SK-N-SH (cell line): Measurements from ENCODE around the gene PIGX. TPM values are rescaled to one million over a fixed set of nuclear protein-coding genes. Genes with fewer than 3 reads are reported as not detected.
A peak's percentile ranks its signal among the peaks of the same experiment; 100 is the strongest.

Experiments
- CTCF ChIA-PET: fragments of 300-600, 350-600 bp; formaldehyde crosslinking; extraction: SDS; loops from one replicate; lab custom pipeline; 2021; lab: Yijun Ruan, JAX
- POLR2A ChIA-PET: fragments of 350-600 bp; sonication (Branson Sonifier 250); formaldehyde crosslinking; extraction: SDS; loops from one replicate; lab custom pipeline; 2020; ENCODE audit warnings: antibody characterized with exemption, inconsistent platforms; lab: Yijun Ruan, JAX
- DNase-seq: peaks from one replicate; pipeline ENCODE4 v3.0.0; 2012
- H2AFZ ChIP-seq: fragments of 200-600 bp; sonication (generic); 2 replicates; pipeline ENCODE4 v1.8.1; 2016; ENCODE audit warnings: antibody characterized with exemption, mild to moderate bottlenecking, low read depth
- H3F3A ChIP-seq: fragments of 200-600 bp; sonication (generic); replicated peaks from 2 replicates; pipeline ENCODE3; 2016; ENCODE audit warnings: antibody characterized with exemption, mild to moderate bottlenecking; ENCODE audit not compliant: insufficient read depth
- H3K27ac ChIP-seq, 2 experiments: fragments of 200-500 bp in 1 of 2; fragments of 200-600 bp in 1 of 2; sonication (Bioruptor generic) in 1 of 2; sonication (generic), shearing (Covaris generic) in 1 of 2; 2 replicates each; pipeline versions ENCODE4 v1.5.1 to v1.6.1; 2014 to 2016; ENCODE audit warnings: low read depth in 2 of 2, inconsistent platforms in 1 of 2, low read length in 1 of 2, mild to moderate bottlenecking in 1 of 2, mixed read lengths in 1 of 2
- H3K27me3 ChIP-seq: fragments of 200-600 bp; sonication (generic), shearing (Covaris generic); 2 replicates; pipeline ENCODE4 v1.6.1; 2016; ENCODE audit warnings: mixed run types; ENCODE audit not compliant: insufficient read depth
- H3K36me3 ChIP-seq, 2 experiments: fragments of 200-500 bp in 1 of 2; fragments of 200-600 bp in 1 of 2; sonication (Bioruptor generic) in 1 of 2; sonication (generic) in 1 of 2; replicated peaks in 1 of 2; 2 replicates each; pipeline versions ENCODE3 to v1.5.1; 2014 to 2016; ENCODE audit warnings: low read length in 1 of 2, mild to moderate bottlenecking in 1 of 2; ENCODE audit not compliant: insufficient read depth in 2 of 2, control insufficient read depth in 1 of 2
- H3K4me1 ChIP-seq, 2 experiments: fragments of 200-500 bp in 1 of 2; fragments of 200-600 bp in 1 of 2; sonication (Bioruptor generic) in 1 of 2; sonication (generic), shearing (Covaris generic) in 1 of 2; 2 replicates each; pipeline versions ENCODE4 v1.5.1 to v1.6.1; 2014 to 2016; ENCODE audit warnings: low read depth in 1 of 2, low read length in 1 of 2, mixed run types in 1 of 2; ENCODE audit not compliant: insufficient read depth in 2 of 2, control insufficient read depth in 1 of 2
- H3K4me2 ChIP-seq: fragments of 200-600 bp; sonication (generic), shearing (Covaris generic); 2 replicates; pipeline ENCODE4 v1.6.1; 2017; ENCODE audit warnings: mixed run types
- H3K4me3 ChIP-seq, 2 experiments: fragments of 200-500 bp in 1 of 2; fragments of 200-600 bp in 1 of 2; sonication (Bioruptor generic) in 1 of 2; sonication (generic), shearing (Covaris generic) in 1 of 2; 2 replicates each; pipeline versions ENCODE4 v1.5.1 to v1.8.1; 2014 to 2016; ENCODE audit warnings: low read depth in 2 of 2, inconsistent platforms in 1 of 2, low read length in 1 of 2, mild to moderate bottlenecking in 1 of 2, mixed read lengths in 1 of 2, moderate library complexity in 1 of 2
- H3K79me2 ChIP-seq: fragments of 200-600 bp; sonication (generic); 2 replicates; pipeline ENCODE4 v1.8.1; 2017; ENCODE audit warnings: mild to moderate bottlenecking; ENCODE audit not compliant: insufficient read depth
- H3K9ac ChIP-seq: fragments of 200-600 bp; sonication (generic); 2 replicates; pipeline ENCODE4 v1.6.1; 2017; ENCODE audit warnings: mixed run types
- H3K9me2 ChIP-seq: fragments of 200-600 bp; sonication (generic); 2 replicates; pipeline ENCODE4 v1.6.1; 2017; ENCODE audit warnings: mixed run types
- H3K9me3 ChIP-seq: fragments of 200-600 bp; sonication (generic); 2 replicates; pipeline ENCODE4 v1.6.1; 2017; ENCODE audit warnings: mixed run types, mild to moderate bottlenecking, moderate library complexity
- H4K20me1 ChIP-seq: fragments of 200-600 bp; sonication (generic); 2 replicates; pipeline ENCODE4 v1.6.1; 2017; ENCODE audit warnings: mild to moderate bottlenecking, mixed run types; ENCODE audit not compliant: insufficient read depth
- EP300 ChIP-seq, 2 experiments: IDR thresholded peaks; 2 replicates each; pipeline versions ENCODE4 v1.4.0 to v1.6.1; 2012; ENCODE audit warnings: borderline replicate concordance in 1 of 2, low read depth in 1 of 2, low read length in 1 of 2
- MXI1 ChIP-seq: IDR thresholded peaks from 2 replicates; pipeline ENCODE4 v1.6.1; 2012; ENCODE audit warnings: mild to moderate bottlenecking, low read depth, low read length, improper control_type of control experiment
- NFIC ChIP-seq: IDR thresholded peaks from 2 replicates; pipeline ENCODE4 v1.4.0; 2012; ENCODE audit warnings: borderline replicate concordance
- NRF1 ChIP-seq: IDR thresholded peaks from 2 replicates; pipeline ENCODE4 v1.6.1; 2012; ENCODE audit warnings: low read depth, mild to moderate bottlenecking, low read length
- RAD21 ChIP-seq: IDR thresholded peaks from 2 replicates; pipeline ENCODE4 v1.6.1; 2012; ENCODE audit warnings: mild to moderate bottlenecking, low read length
- RCOR1 ChIP-seq: fragments of 150-350 bp; IDR thresholded peaks from 2 replicates; pipeline ENCODE4 v1.6.1; 2017; ENCODE audit warnings: antibody characterized with exemption, low read length
- RFX5 ChIP-seq: IDR thresholded peaks from 2 replicates; pipeline ENCODE4 v1.6.1; 2012; ENCODE audit warnings: mild to moderate bottlenecking, improper control_type of control experiment, low read length
- SMC3 ChIP-seq: IDR thresholded peaks from 2 replicates; pipeline ENCODE4 v1.6.1; 2012; ENCODE audit warnings: low read depth, low read length, improper control_type of control experiment
- WGBS: methylation state at CpG from one replicate; pipeline ENCODE4 v1.1.6; 2017; ENCODE audit warnings: low lambda C conversion rate; 5-methylcytosine and 5-hydroxymethylcytosine counted together
- polyA plus RNA-seq, 3 experiments: library from polyadenylated mRNA; depleted of rRNA; stranded (reverse); fragments of >200 nt; gene quantifications; 2 replicates each; pipeline ENCODE4 v1.2.3, GENCODE V29; 2012
- TF ChIP-seq, protein P1 (sequence below): fragments of 150-350 bp; IDR thresholded peaks from 2 replicates; pipeline ENCODE4 v1.6.1; 2016; ENCODE audit warnings: mild to moderate bottlenecking, low read depth, low read length
- TF ChIP-seq, protein P2 (sequence below): fragments of 200-600 bp; sonication (generic); IDR thresholded peaks from 2 replicates; pipeline ENCODE4 v1.6.1; 2017; ENCODE audit warnings: antibody characterized with exemption, mild to moderate bottlenecking, moderate library complexity

PIGX gene
- polyA plus RNA-seq, 1 of the 3 experiments (the other 2 are of a cell fraction) = 15.5 TPM

DNA sequence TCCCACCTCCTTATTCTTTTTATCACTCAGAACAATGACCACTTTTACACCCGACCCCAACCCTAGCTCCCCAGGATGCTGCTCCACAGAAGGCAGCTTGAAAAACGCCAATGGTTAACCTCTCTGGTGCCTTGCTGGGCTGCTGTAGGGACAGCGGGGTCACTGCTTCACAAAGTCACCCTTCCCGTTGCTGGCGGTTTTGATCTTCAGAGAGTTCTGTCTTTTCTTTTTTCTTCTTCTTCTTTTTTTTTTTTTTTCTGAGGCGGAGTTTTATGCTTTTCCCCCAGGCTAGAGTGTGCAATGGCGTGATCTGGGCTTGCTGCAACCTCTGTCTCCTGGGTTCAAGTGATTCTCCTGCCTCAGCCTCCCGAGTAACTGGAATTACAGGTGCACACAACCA lies 20.8 kb upstream of the PIGX start (continued):
- TF ChIP-seq NFIC (no peak), MXI1 (no peak), NRF1 (no peak), RFX5 (no peak), EP300 (IDR thresholded peaks at IDR 0.05; ENCODE audit: borderline replicate concordance in 1 of 2, low read depth in 1 of 2, low read length in 1 of 2) (no peak), RCOR1 (no peak)
- TF ChIP-seq, protein P1, sequence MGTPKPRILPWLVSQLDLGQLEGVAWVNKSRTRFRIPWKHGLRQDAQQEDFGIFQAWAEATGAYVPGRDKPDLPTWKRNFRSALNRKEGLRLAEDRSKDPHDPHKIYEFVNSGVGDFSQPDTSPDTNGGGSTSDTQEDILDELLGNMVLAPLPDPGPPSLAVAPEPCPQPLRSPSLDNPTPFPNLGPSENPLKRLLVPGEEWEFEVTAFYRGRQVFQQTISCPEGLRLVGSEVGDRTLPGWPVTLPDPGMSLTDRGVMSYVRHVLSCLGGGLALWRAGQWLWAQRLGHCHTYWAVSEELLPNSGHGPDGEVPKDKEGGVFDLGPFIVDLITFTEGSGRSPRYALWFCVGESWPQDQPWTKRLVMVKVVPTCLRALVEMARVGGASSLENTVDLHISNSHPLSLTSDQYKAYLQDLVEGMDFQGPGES = no peak
- TF ChIP-seq, protein P2, sequence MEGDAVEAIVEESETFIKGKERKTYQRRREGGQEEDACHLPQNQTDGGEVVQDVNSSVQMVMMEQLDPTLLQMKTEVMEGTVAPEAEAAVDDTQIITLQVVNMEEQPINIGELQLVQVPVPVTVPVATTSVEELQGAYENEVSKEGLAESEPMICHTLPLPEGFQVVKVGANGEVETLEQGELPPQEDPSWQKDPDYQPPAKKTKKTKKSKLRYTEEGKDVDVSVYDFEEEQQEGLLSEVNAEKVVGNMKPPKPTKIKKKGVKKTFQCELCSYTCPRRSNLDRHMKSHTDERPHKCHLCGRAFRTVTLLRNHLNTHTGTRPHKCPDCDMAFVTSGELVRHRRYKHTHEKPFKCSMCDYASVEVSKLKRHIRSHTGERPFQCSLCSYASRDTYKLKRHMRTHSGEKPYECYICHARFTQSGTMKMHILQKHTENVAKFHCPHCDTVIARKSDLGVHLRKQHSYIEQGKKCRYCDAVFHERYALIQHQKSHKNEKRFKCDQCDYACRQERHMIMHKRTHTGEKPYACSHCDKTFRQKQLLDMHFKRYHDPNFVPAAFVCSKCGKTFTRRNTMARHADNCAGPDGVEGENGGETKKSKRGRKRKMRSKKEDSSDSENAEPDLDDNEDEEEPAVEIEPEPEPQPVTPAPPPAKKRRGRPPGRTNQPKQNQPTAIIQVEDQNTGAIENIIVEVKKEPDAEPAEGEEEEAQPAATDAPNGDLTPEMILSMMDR = no peak

DNA sequence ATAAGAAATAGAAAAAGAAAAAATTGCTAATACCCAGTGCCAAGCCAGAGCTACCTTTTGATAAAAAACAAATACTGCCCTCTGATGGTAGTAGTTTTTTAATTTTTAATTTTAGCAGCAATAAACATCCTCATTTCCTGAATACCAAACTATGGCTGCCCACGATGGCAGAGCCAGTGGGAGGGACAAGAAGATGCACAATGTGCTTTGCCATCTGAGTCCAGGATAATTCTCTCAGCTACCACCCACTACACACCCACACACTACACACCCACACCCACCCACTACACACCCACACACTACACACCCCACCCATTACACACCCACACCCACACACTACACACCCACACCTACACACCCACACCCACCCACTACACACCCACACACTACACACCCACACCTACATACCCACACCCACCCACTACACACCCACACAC lies 18.0 kb upstream of the PIGX start:
- ChIA-PET POLR2A (no interaction called here), CTCF (interaction anchor here (0.6 to 1.3 kb wide), 5 partner anchors 9 to 167 kb away, joined by 3 to 8 read pairs (median 3); no protein-coding TSS in a partner anchor)
- TF ChIP-seq RCOR1 = no peak
- TF ChIP-seq SMC3 = 0 out of 2 replicates have a peak, but pooled peaks have one; percentile 6
- TF ChIP-seq, protein P1 = no peak
- TF ChIP-seq RAD21 = peak; percentile 37
- TF ChIP-seq, protein P2 = peak; percentile 35; the same call in 1 of the 2 replicates
- no peaks in the 10 kb centered on the region for H3K4me1 ChIP-seq
- H3K79me2 ChIP-seq = no peaks in the 10 kb centered on the region
- no peak overlapping the region for H2AFZ ChIP-seq
- no peaks in the 10 kb centered on the region for H3K36me3 ChIP-seq
- H3K27me3 ChIP-seq = no peaks in the 10 kb centered on the region
- H3F3A ChIP-seq = no peaks in the 10 kb centered on the region
- no peak overlapping the region for H3K27ac ChIP-seq
- no peaks in the 10 kb centered on the region for H4K20me1 ChIP-seq
- H3K9ac ChIP-seq = no peak overlapping the region
- 0% methylated on average over 1 of the region's 1 CpG for WGBS
- peak; percentile 51 for DNase-seq
- H3K4me3 ChIP-seq = no peak overlapping the region
- H3K4me2 ChIP-seq = no peak overlapping the region
- no peaks in the 10 kb centered on the region for H3K9me3 ChIP-seq
- no peaks in the 10 kb centered on the region for H3K9me2 ChIP-seq
